HL-60 (cell line): ENCODE data around the gene LRP1B.
"Not testable (repeated sequence)": the region's sequence is repeated elsewhere in the genome, so short reads cannot be mapped to it uniquely, and the experiment has no call there.

ENCODE experiments used
- DNase-seq, 2 experiments: peaks; one replicate each; pipeline ENCODE4 v3.0.0-alpha.2; 2010 to 2020; ENCODE audit warnings: low read depth in 1 of 2, low spot score in 1 of 2
- H3K27ac ChIP-seq: fragments of 250-450 bp; sonication (Bioruptor Pico); replicated peaks from 2 replicates; pipeline ENCODE4 v1.5.1; 2020; ENCODE audit warnings: mild to moderate bottlenecking, moderate library complexity
- H3K27me3 ChIP-seq: fragments of 250-450 bp; sonication (Bioruptor Pico); 2 replicates; pipeline ENCODE4 v1.5.1; 2021; ENCODE audit warnings: mild to moderate bottlenecking, moderate library complexity; ENCODE audit not compliant: insufficient read depth, poor library complexity, severe bottlenecking
- H3K4me3 ChIP-seq: replicated peaks from 2 replicates; pipeline ENCODE4 v1.5.1; 2011; ENCODE audit warnings: mild to moderate bottlenecking, control low read depth, low read length; ENCODE audit not compliant: insufficient read depth
- GABPA ChIP-seq: IDR thresholded peaks from 2 replicates; pipeline ENCODE4 v1.6.1; 2012; ENCODE audit warnings: low read depth
- POLR2AphosphoS5 ChIP-seq: IDR thresholded peaks from 2 replicates; pipeline ENCODE4 v1.6.1; 2012; ENCODE audit warnings: low read depth
- SPI1 ChIP-seq: IDR thresholded peaks from 2 replicates; pipeline ENCODE4 v1.6.1; 2012; ENCODE audit warnings: low read depth, mild to moderate bottlenecking, borderline replicate concordance
- TF ChIP-seq, protein P1 (sequence below): IDR thresholded peaks from one replicate; pipeline ENCODE4 v1.5.1; 2011; ENCODE audit warnings: low read length, control low read depth, inconsistent platforms; ENCODE audit not compliant: insufficient read depth
- TF ChIP-seq, protein P2 (sequence below): IDR thresholded peaks from 2 replicates; pipeline ENCODE4 v1.6.1; 2012; ENCODE audit warnings: low read depth; ENCODE audit not compliant: insufficient replicate concordance

LRP1B gene

DNA sequence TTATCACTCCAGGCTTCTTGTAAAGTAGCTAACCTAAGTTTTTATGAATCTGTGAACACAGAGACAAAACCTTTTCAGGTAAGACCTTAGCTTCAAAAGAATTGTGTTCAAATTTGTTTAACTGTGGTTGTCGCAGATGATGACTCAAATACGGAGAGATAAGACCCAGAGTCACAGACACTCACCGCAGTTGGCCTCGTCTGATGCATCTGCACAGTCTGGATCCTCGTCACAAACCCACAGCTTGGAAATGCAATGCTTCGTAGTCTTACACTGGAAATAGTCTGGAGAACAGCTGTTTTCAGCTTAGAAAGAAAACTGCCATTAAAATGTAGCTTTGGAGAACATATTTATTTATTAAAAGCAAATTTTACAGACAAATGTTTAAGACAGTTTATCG lies 1688.5 kb downstream of the LRP1B start:
- Histone ChIP-seq H3K27me3 (no peaks in the 10 kb centered on the region), H3K27ac (no peak overlapping the region), H3K4me3 (no peak overlapping the region)
- TF ChIP-seq, protein P1, sequence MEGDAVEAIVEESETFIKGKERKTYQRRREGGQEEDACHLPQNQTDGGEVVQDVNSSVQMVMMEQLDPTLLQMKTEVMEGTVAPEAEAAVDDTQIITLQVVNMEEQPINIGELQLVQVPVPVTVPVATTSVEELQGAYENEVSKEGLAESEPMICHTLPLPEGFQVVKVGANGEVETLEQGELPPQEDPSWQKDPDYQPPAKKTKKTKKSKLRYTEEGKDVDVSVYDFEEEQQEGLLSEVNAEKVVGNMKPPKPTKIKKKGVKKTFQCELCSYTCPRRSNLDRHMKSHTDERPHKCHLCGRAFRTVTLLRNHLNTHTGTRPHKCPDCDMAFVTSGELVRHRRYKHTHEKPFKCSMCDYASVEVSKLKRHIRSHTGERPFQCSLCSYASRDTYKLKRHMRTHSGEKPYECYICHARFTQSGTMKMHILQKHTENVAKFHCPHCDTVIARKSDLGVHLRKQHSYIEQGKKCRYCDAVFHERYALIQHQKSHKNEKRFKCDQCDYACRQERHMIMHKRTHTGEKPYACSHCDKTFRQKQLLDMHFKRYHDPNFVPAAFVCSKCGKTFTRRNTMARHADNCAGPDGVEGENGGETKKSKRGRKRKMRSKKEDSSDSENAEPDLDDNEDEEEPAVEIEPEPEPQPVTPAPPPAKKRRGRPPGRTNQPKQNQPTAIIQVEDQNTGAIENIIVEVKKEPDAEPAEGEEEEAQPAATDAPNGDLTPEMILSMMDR, result no peak
- TF ChIP-seq POLR2AphosphoS5 (no peak), GABPA (no peak), SPI1 (no peak)
- TF ChIP-seq, protein P2, sequence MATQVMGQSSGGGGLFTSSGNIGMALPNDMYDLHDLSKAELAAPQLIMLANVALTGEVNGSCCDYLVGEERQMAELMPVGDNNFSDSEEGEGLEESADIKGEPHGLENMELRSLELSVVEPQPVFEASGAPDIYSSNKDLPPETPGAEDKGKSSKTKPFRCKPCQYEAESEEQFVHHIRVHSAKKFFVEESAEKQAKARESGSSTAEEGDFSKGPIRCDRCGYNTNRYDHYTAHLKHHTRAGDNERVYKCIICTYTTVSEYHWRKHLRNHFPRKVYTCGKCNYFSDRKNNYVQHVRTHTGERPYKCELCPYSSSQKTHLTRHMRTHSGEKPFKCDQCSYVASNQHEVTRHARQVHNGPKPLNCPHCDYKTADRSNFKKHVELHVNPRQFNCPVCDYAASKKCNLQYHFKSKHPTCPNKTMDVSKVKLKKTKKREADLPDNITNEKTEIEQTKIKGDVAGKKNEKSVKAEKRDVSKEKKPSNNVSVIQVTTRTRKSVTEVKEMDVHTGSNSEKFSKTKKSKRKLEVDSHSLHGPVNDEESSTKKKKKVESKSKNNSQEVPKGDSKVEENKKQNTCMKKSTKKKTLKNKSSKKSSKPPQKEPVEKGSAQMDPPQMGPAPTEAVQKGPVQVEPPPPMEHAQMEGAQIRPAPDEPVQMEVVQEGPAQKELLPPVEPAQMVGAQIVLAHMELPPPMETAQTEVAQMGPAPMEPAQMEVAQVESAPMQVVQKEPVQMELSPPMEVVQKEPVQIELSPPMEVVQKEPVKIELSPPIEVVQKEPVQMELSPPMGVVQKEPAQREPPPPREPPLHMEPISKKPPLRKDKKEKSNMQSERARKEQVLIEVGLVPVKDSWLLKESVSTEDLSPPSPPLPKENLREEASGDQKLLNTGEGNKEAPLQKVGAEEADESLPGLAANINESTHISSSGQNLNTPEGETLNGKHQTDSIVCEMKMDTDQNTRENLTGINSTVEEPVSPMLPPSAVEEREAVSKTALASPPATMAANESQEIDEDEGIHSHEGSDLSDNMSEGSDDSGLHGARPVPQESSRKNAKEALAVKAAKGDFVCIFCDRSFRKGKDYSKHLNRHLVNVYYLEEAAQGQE, result no peak
- no peak for DNase-seq

DNA sequence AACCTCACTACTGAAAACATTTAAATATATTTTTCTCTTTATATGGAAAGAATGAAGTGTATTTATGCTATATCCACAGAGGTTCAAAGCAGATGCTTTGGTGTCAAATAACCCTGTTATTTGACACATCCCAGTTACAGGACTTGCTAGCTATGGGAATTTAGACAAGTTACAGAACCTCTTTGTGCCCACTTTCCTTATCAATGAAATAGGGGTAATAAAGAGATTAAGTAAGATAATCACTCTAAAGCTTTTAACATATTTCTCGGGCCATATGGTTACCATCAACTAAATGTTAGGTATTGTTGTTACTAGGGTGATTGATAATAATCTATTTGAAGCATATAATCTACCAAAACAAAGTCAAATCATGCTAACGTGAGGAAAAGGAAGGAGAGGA lies 1690.0 kb downstream of the LRP1B start:
- H3K27ac ChIP-seq, result no peak overlapping the region
- H3K27me3 ChIP-seq, result no peaks in the 10 kb centered on the region
- no peak overlapping the region for H3K4me3 ChIP-seq
- TF ChIP-seq GABPA (no peak), POLR2AphosphoS5 (no peak), SPI1 (no peak)
- TF ChIP-seq, protein P1, result no peak
- TF ChIP-seq, protein P2, result no peak
- DNase-seq, result no peak

- TF ChIP-seq SPI1 (no peak), POLR2AphosphoS5 (no peak), GABPA (no peak)
- TF ChIP-seq, protein P1, result no peak
- TF ChIP-seq, protein P2, result no peak
- no peak for DNase-seq
- H3K4me3 ChIP-seq, result no peak overlapping the region
- H3K27me3 ChIP-seq, result no peaks in the 10 kb centered on the region
- no peak overlapping the region for H3K27ac ChIP-seq
These were observed 1693.9 kb downstream of the LRP1B start for GRCh38 chr2:140436936-140437335.

DNA sequence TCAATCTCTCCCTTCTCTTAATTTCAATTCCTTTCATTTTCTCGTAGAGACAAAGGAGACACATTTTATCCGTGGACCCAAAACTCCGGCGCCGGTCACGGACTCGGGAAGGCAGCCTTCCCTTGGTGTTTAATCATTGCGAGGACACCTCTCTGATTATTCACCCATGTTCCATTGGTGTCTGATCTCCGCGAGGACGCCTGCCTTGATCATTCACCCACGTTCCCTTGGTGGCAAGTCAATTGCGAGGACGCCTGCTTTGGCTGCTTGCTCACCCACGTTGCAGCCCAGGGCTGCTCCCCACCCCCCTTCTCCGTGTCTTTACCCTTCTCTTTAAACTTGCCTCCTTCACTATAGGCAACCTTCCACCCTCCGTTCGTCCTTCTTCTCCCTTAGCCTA lies 1703.8 kb downstream of the LRP1B start:
- not testable (repeated sequence) for H3K27me3 ChIP-seq, DNase-seq, H3K27ac ChIP-seq, H3K4me3 ChIP-seq
